ENCODE measurements around the gene TOMM40L. TPM values are rescaled to one million over a fixed set of nuclear protein-coding genes. Genes with fewer than 3 reads are reported as not detected.

The TOMM40L gene
- total RNA-seq, 4 donors from 2014 or later: 7.0 to 12.4 (median 8.3) TPM

DNA sequence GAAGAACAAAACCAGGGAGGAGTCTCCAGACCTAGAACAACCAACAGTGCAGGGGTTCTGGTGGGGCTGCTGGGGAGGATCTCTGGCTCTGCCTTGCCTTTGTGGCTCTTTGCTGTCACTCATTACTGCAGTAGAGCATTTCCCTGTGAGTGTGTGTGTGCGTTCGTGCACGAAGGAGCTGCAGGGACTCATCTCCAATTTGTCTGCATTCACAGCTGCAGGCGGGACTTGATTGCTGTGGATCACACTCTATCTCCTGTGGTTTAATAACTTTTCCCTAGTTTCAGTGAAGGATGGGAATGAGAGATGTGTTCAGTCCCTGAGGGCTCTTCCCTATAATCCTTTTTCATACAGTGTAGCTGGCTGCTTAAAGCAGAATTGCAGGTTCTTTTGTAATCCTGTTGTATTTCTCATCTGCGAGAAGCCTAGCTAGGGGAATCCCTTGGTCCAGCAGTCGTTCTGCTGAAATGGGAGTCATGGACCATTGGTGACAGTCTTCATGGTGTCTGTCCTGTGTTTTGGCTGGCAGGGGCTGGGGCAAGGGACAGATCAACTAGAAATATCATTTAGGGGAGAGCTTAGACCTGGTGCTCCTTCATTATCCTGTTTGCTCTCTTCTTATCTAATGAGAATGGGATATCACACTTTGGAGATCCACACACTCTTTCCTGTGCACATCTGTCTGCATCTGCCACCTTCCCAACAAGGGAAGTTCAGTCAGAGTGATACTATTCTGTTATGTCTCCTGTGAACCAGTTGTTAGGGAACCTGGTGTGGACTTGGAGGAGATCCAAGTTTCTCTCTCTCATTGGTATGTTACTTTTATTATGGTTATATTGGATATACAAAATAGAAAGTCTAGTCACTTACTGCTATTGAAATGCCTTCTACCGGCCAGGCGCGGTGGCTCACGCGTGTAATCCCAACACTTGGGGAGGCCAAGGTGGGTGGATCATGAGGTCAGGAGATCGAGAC, 35.7 kb downstream of the TOMM40L start:
- no peak overlapping the region for H3K27ac ChIP-seq
- intact Hi-C loops (cut with DNase I): no loop called here
- no peaks in the 10 kb centered on the region for H3K27me3 ChIP-seq
- H3K9me3 ChIP-seq: no peaks in the 10 kb centered on the region
- H3K4me1 ChIP-seq: peaks cover 6 to 18% of the 10 kb centered on the region in 2 donors
- TF ChIP-seq POLR2A (IDR thresholded peaks at IDR 0.05) (no peak), CTCF (IDR thresholded peaks at IDR 0.05) (no peak)
- peak in 1 of 2 donors; percentile 4 for DNase-seq
- H3K4me3 ChIP-seq (replicated peaks in 1 of 3): no peak overlapping the region
- 64 to 65% methylated on average over 12 of the region's 12 CpGs for WGBS, 2 donors
- H3K36me3 ChIP-seq: no peaks in the 10 kb centered on the region

GRCh38 chr1:161265305-161265704, 39.4 kb downstream of the TOMM40L start:
- Histone ChIP-seq H3K4me1 (peaks cover 0 to 7% of the 10 kb centered on the region in 2 donors), H3K36me3 (no peaks in the 10 kb centered on the region), H3K9me3 (no peaks in the 10 kb centered on the region), H3K27me3 (no peaks in the 10 kb centered on the region), H3K27ac (no peak overlapping the region), H3K4me3 (replicated peaks in 1 of 3) (no peak overlapping the region)
- TF ChIP-seq POLR2A (IDR thresholded peaks at IDR 0.05) (no peak), CTCF (IDR thresholded peaks at IDR 0.05) (no peak)
- DNase-seq: no peak
- intact Hi-C loops (cut with DNase I): no loop called here
- 69 to 72% methylated on average over 5 of the region's 5 CpGs for WGBS, 2 donors

GRCh38 chr1:161266202-161266601, 40.3 kb downstream of the TOMM40L start:
- Histone ChIP-seq H3K4me3 (replicated peaks in 1 of 3) (no peak overlapping the region), H3K27me3 (no peaks in the 10 kb centered on the region), H3K4me1 (no peaks in the 10 kb centered on the region), H3K36me3 (no peaks in the 10 kb centered on the region), H3K27ac (no peak overlapping the region), H3K9me3 (no peaks in the 10 kb centered on the region)
- intact Hi-C loops (cut with DNase I): no loop called here
- no peak for DNase-seq
- 48 to 50% methylated on average over 3 of the region's 3 CpGs for WGBS, 2 donors
- TF ChIP-seq POLR2A (IDR thresholded peaks at IDR 0.05) (no peak), CTCF (IDR thresholded peaks at IDR 0.05) (no peak)

- WGBS, 2 donors: 60 to 74% methylated on average over 2 of the region's 2 CpGs
- no peak for TF ChIP-seq POLR2A (IDR thresholded peaks at IDR 0.05)
- no peak for TF ChIP-seq CTCF (IDR thresholded peaks at IDR 0.05)
- Histone ChIP-seq H3K27ac (no peak overlapping the region), H3K4me3 (replicated peaks in 1 of 3) (no peak overlapping the region), H3K4me1 (no peaks in the 10 kb centered on the region), H3K27me3 (no peaks in the 10 kb centered on the region), H3K9me3 (no peaks in the 10 kb centered on the region), H3K36me3 (no peaks in the 10 kb centered on the region)
- intact Hi-C loops (cut with DNase I): no loop called here
- no peak for DNase-seq
Observed at GRCh38 chr1:161266836-161267235, 41.0 kb downstream of the TOMM40L start.

- H3K36me3 ChIP-seq: no peaks in the 10 kb centered on the region
- TF ChIP-seq POLR2A (IDR thresholded peaks at IDR 0.05): no peak
- TF ChIP-seq CTCF (IDR thresholded peaks at IDR 0.05): no peak
- intact Hi-C loops (cut with DNase I): no loop called here
- H3K27ac ChIP-seq: no peak overlapping the region
- WGBS, 2 donors: 71 to 78% methylated on average over 3 of the region's 3 CpGs
- DNase-seq: no peak
- H3K9me3 ChIP-seq: no peaks in the 10 kb centered on the region
- H3K4me3 ChIP-seq (replicated peaks in 1 of 3): no peak overlapping the region
- H3K4me1 ChIP-seq: no peaks in the 10 kb centered on the region
- no peaks in the 10 kb centered on the region for H3K27me3 ChIP-seq
Observed at GRCh38 chr1:161267321-161267720, 41.5 kb downstream of the TOMM40L start.

All from thyroid gland (tissue), 4 donors.